HepG2 (cell line): ENCODE data around the gene TMEM114. TPM values are rescaled to one million over a fixed set of nuclear protein-coding genes. Genes with fewer than 3 reads are reported as not detected.

ENCODE experiments used
- BCL6 ChIP-seq: IDR thresholded peaks from 2 replicates; pipeline ENCODE4 v1.6.1; 2016; ENCODE audit warnings: missing genetic modification reagents, missing compliant biosample characterization
- BHLHE40 ChIP-seq: IDR thresholded peaks from 2 replicates; pipeline ENCODE4 v1.6.1; 2011; ENCODE audit warnings: low read length, improper control_type of control experiment
- DMTF1 ChIP-seq: sonication (generic); formaldehyde crosslinking; IDR thresholded peaks from 2 replicates; pipeline ENCODE4 v1.4.0; 2020; ENCODE audit warnings: mild to moderate bottlenecking, missing genetic modification reagents
- ELF3 ChIP-seq: IDR thresholded peaks from 2 replicates; pipeline ENCODE4 v1.6.1; 2016; ENCODE audit warnings: missing genetic modification reagents, missing compliant biosample characterization
- ETV5 ChIP-seq: IDR thresholded peaks from 2 replicates; pipeline ENCODE4 v1.6.1; 2018; ENCODE audit warnings: missing biosample characterization, missing genetic modification reagents, inconsistent platforms, borderline replicate concordance
- FOXP1 ChIP-seq, 2 experiments: fragments of 450-650 bp in 1 of 2; IDR thresholded peaks; 2 replicates each; pipeline ENCODE4 v1.6.1; 2017 to 2018; ENCODE audit warnings: antibody characterized with exemption in 1 of 2
- GATAD1 ChIP-seq: IDR thresholded peaks from 2 replicates; pipeline ENCODE4 v1.6.1; 2016; ENCODE audit warnings: missing genetic modification reagents, missing compliant biosample characterization
- KDM1A ChIP-seq: IDR thresholded peaks from 2 replicates; pipeline ENCODE4 v1.6.1; 2016; ENCODE audit warnings: missing compliant biosample characterization
- RARA ChIP-seq: IDR thresholded peaks from 2 replicates; pipeline ENCODE4 v1.6.1; 2016; ENCODE audit warnings: missing genetic modification reagents, missing compliant biosample characterization
- RFX3 ChIP-seq: IDR thresholded peaks from 2 replicates; pipeline ENCODE4 v1.6.1; 2016; ENCODE audit warnings: missing biosample characterization, missing genetic modification reagents
- SIN3A ChIP-seq: IDR thresholded peaks from 2 replicates; pipeline ENCODE4 v1.6.1; 2011; ENCODE audit warnings: low read depth, mild to moderate bottlenecking, control low read depth, low read length, borderline replicate concordance
- TFAP4 ChIP-seq: sonication (generic); IDR thresholded peaks from 2 replicates; pipeline ENCODE4 v1.6.1; 2016; ENCODE audit warnings: low read depth, borderline replicate concordance
- TFE3 ChIP-seq: IDR thresholded peaks from 2 replicates; pipeline ENCODE4 v1.6.1; 2016
- TP53 ChIP-seq: sonication (generic); formaldehyde crosslinking; conservative IDR thresholded peaks from 2 replicates; pipeline ENCODE4 v1.4.0; 2020; ENCODE audit warnings: missing genetic modification reagents
- ZKSCAN8 ChIP-seq: IDR thresholded peaks from 2 replicates; pipeline ENCODE4 v1.6.1; 2016; ENCODE audit warnings: borderline replicate concordance, missing genetic modification reagents, missing compliant biosample characterization
- ZNF281 ChIP-seq: sonication (generic); formaldehyde crosslinking; IDR thresholded peaks from 2 replicates; pipeline ENCODE4 v1.4.0; 2020; ENCODE audit warnings: missing genetic modification reagents, borderline replicate concordance
- ZNF710 ChIP-seq: sonication (generic); formaldehyde crosslinking; IDR thresholded peaks from 2 replicates; pipeline ENCODE4 v1.5.0; 2020; ENCODE audit warnings: mild to moderate bottlenecking, missing genetic modification reagents, borderline replicate concordance
- polyA plus RNA-seq, 8 experiments: library from polyadenylated mRNA; depleted of rRNA in 3 of 8; stranded (reverse) in 7 of 8; unstranded in 1 of 8; fragments of >200 nt; fragmentation: Illumina TruSeq in 4 of 8; extraction: Trizol in 4 of 8; gene quantifications; 2 replicates each; pipeline versions ENCODE4 v1.2.1 to v1.2.3, GENCODE V29; 2011 to 2016; ENCODE audit warnings: low read depth in 4 of 8, missing spikeins in 1 of 8, mixed read lengths in 1 of 8; ENCODE audit not compliant: insufficient read depth in 1 of 8
- total RNA-seq, 5 experiments: library from RNA; depleted of rRNA; stranded (reverse); fragments of >200 nt; fragmentation: Illumina TruSeq; extraction: Trizol; gene quantifications; 2 replicates each; pipeline ENCODE4 v1.2.3, GENCODE V29; 2016; ENCODE audit warnings: low read depth in 1 of 5

Gene TMEM114
- total and polyA plus RNA-seq, 2 of the 13 experiments (the other 11 are each of a cell fraction or from before 2014, with no cell fraction given) = not detected

GRCh38 chr16:8571061-8571596, 19.2 kb downstream of the TMEM114 start (continued):
- TF ChIP-seq FOXP1 (IDR thresholded peaks at IDR 0.05) (no peak), FOXP1 (CRISPR knock-in tag; IDR thresholded peaks at IDR 0.05) (peak; percentile 75), DMTF1 (no peak), TFAP4 (peak; percentile 47; the same call in 1 of the 2 replicates), BHLHE40 (0 out of 2 replicates have a peak, but pooled peaks have one; percentile 34), TFE3 (CRISPR knock-in tag) (peak; percentile 13; the same call in 1 of the 2 replicates), SIN3A (peak; percentile 65; the same call in 1 of the 2 replicates), RFX3 (CRISPR knock-in tag) (peak; percentile 49; the same call in 1 of the 2 replicates), KDM1A (CRISPR knock-in tag) (no peak), ETV5 (peak; percentile 23; the same call in 1 of the 2 replicates), BCL6 (CRISPR knock-in tag) (peak; percentile 20; the same call in 1 of the 2 replicates), GATAD1 (CRISPR knock-in tag) (no peak), ZKSCAN8 (CRISPR knock-in tag) (peak; percentile 45; the same call in 1 of the 2 replicates), RARA (peak; percentile 5; the same call in 1 of the 2 replicates), TP53 (CRISPR knock-in tag) (no peak), ZNF281 (CRISPR knock-in tag) (0 out of 2 replicates have a peak, but pooled peaks have one; percentile 33), ZNF710 (0 out of 2 replicates have a peak, but pooled peaks have one; percentile 37), ELF3 (peak; percentile 84)
